GM23248 (cell line): ENCODE data around the gene TSPAN1.

Source experiments
- EZH2 ChIP-seq: fragments of 200-600 bp; sonication (generic); IDR thresholded peaks from 2 replicates; pipeline ENCODE4 v1.6.1; 2018; ENCODE audit warnings: antibody characterized with exemption, mild to moderate bottlenecking; ENCODE audit not compliant: insufficient read depth, poor library complexity, severe bottlenecking
- EZH2phosphoT487 ChIP-seq: fragments of 200-600 bp; sonication (generic); IDR thresholded peaks from 2 replicates; pipeline ENCODE4 v1.6.1; 2018; ENCODE audit warnings: antibody characterized with exemption, moderate library complexity, mild to moderate bottlenecking, low read depth; ENCODE audit not compliant: insufficient read depth

DNA sequence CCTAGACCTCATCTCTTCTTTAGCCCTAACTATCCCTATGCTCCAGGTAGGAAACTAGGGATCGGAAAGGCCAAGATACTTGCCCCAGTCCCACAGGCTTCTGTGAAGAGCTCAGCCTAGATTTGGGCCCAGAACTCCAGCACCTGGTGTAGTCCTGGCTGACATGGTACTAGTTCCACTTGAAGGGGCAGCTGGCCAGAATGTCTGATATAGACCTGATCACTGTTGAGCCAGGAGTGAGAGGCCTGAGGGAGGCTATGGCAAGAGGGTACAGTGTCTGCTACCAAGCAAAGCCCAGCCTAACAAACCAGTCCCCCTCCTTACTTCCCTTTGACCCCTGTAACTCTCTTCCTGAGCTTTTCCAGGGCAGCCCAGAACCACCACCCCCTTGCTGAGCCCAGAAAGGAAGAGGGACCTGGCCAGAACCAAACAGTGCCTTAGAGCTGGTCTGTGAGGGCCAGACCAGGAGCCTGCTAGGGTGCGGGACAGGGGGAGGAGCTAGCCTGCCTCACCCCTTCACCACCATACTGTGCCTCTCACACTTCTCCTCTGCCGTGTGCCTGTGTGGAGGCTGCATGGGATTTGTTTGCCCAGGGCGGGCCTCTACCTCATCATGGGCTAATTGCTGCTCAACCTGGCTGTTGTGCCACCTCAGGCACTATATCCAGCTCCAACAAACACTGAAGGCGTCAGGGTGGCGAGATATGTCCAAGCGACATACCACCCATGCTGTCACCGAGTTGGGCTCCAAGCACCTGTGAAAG is 12.4 kb downstream of the TSPAN1 start:
- TF ChIP-seq EZH2 (no peak), EZH2phosphoT487 (no peak)
